ENCODE results near the gene CAP2. TPM values are rescaled to one million over a fixed set of nuclear protein-coding genes. Genes with fewer than 3 reads are reported as not detected.

The CAP2 gene
- total RNA-seq, 3 donors from 2014 or later = 3.9 to 15.1 (median 7.5) TPM

DNA sequence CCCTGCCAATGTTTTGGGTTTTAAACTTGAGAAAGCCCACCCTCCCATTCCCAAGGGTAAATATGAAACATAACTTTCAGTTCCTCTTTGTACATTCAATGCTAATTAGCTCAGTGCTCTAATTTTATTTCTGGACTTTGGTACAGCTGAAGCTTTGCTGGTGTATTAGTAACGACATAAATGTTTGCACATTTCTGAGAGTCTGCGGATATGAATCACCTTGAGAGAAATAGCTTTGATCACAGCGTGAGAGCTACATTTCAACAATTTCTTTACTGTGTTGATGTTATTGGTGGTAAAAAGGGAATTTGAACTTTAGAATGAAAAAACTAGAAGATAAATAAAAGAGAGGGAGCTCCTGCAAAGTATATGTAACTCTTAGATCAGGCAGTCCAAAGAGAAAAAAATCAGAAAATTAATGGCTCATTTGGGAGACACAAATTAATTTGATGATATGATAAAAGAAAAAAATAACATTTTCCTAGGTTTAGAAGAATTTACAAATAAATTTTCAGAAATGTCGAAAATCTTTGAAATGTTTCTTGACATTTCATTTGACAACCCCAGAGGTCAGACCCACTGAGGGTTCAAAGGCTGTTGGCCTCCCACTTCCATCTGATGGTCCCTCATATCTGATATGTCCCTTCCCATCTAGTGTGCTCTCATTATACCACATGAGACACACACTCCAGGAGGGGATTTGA is 38.5 kb upstream of the CAP2 start:
- Histone ChIP-seq H3K4me1 (no peaks in the 10 kb centered on the region), H3K27ac (no peak overlapping the region), H3K9me3 (no peaks in the 10 kb centered on the region), H3K4me3 (no peak overlapping the region), H3K36me3 (no peaks in the 10 kb centered on the region), H3K27me3 (no peaks in the 10 kb centered on the region)
- no peak for TF ChIP-seq POLR2A (IDR thresholded peaks at IDR 0.05)
- TF ChIP-seq, protein P1, sequence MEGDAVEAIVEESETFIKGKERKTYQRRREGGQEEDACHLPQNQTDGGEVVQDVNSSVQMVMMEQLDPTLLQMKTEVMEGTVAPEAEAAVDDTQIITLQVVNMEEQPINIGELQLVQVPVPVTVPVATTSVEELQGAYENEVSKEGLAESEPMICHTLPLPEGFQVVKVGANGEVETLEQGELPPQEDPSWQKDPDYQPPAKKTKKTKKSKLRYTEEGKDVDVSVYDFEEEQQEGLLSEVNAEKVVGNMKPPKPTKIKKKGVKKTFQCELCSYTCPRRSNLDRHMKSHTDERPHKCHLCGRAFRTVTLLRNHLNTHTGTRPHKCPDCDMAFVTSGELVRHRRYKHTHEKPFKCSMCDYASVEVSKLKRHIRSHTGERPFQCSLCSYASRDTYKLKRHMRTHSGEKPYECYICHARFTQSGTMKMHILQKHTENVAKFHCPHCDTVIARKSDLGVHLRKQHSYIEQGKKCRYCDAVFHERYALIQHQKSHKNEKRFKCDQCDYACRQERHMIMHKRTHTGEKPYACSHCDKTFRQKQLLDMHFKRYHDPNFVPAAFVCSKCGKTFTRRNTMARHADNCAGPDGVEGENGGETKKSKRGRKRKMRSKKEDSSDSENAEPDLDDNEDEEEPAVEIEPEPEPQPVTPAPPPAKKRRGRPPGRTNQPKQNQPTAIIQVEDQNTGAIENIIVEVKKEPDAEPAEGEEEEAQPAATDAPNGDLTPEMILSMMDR (IDR thresholded peaks at IDR 0.05) = no peak
- TF ChIP-seq POLR2AphosphoS5 (IDR thresholded peaks at IDR 0.05) = no peak
- intact Hi-C loops (cut with DNase I; ENCODE audit: low total_unique reads) = no loop called here
- DNase-seq (ENCODE audit: low spot score in 2 of 2) = no peak

DNA sequence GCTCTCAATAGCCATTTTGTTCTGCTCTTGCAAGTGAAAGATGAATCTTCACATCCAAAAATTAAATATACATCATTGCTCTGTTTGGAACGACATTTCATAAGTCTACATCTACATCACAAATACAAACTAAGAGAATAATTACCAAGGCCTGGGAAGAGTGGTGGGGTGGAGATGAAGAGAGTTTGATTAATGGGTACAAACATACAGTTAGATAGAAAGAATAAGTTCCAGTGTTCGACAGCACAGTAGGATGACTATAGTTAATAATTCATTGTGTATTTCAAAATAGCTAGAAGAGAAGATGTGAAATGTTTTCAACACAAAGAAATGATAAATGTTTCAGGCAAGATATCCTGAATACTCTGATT is 38.0 kb upstream of the CAP2 start:
- H3K9me3 ChIP-seq = no peaks in the 10 kb centered on the region
- H3K27me3 ChIP-seq = no peaks in the 10 kb centered on the region
- intact Hi-C loops (cut with DNase I; ENCODE audit: low total_unique reads) = no loop called here
- DNase-seq (ENCODE audit: low spot score in 2 of 2) = no peak
- H3K4me1 ChIP-seq = no peaks in the 10 kb centered on the region
- no peaks in the 10 kb centered on the region for H3K36me3 ChIP-seq
- TF ChIP-seq POLR2A (IDR thresholded peaks at IDR 0.05) = no peak
- TF ChIP-seq, protein P1 (IDR thresholded peaks at IDR 0.05) = no peak
- no peak for TF ChIP-seq POLR2AphosphoS5 (IDR thresholded peaks at IDR 0.05)
- H3K27ac ChIP-seq = no peak overlapping the region
- H3K4me3 ChIP-seq = no peak overlapping the region

DNA sequence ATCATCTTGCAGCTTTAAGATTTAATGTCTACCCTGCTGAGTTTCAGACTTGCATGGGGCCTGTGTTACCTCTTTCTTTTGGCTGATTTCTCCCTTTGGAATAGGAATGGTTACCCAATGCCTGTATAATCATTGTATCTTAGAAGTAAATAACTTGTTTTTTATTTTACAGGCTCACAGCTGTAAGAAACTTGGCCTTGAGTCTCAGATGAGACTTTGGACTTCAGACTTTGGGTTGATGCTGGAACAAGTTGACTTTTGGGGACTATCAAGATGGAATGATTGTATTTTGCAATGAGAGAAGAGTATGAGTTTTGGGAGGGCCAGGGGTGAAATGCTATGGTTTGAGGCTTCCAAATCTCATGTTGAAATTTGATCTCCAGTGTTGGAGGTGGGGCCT is 34.9 kb upstream of the CAP2 start:
- H3K4me3 ChIP-seq = no peak overlapping the region
- H3K9me3 ChIP-seq = no peaks in the 10 kb centered on the region
- no peaks in the 10 kb centered on the region for H3K4me1 ChIP-seq
- H3K27ac ChIP-seq = no peak overlapping the region
- no peaks in the 10 kb centered on the region for H3K36me3 ChIP-seq
- DNase-seq (ENCODE audit: low spot score in 2 of 2) = no peak
- intact Hi-C loops (cut with DNase I; ENCODE audit: low total_unique reads) = no loop called here
- TF ChIP-seq POLR2A (IDR thresholded peaks at IDR 0.05) (no peak), POLR2AphosphoS5 (IDR thresholded peaks at IDR 0.05) (no peak)
- TF ChIP-seq, protein P1 (IDR thresholded peaks at IDR 0.05) = no peak
- H3K27me3 ChIP-seq = no peaks in the 10 kb centered on the region

DNA sequence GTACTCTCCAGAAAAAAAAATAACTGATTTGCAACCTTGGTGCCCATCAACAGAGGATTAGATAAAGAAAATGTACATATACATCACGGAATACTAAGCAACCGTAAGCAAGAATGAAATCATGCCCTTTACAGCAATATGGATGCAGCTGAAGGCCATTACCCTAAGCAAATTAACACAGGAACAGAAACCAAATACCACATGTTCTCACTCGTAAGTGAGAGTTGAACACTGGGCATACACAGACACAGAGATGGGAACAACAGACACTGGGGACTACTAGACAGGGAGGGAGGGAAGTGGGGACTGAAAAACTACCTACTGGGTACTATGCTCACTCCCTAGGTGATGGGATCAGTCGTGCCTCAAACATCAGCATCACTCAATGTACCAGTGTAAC is 32.8 kb upstream of the CAP2 start:
- Histone ChIP-seq H3K4me1 (no peaks in the 10 kb centered on the region), H3K36me3 (no peaks in the 10 kb centered on the region), H3K4me3 (no peak overlapping the region), H3K27ac (no peak overlapping the region), H3K27me3 (no peaks in the 10 kb centered on the region), H3K9me3 (no peaks in the 10 kb centered on the region)
- TF ChIP-seq POLR2AphosphoS5 (IDR thresholded peaks at IDR 0.05) = no peak
- TF ChIP-seq, protein P1 (IDR thresholded peaks at IDR 0.05) = no peak
- TF ChIP-seq POLR2A (IDR thresholded peaks at IDR 0.05) = no peak
- intact Hi-C loops (cut with DNase I; ENCODE audit: low total_unique reads) = no loop called here
- DNase-seq (ENCODE audit: low spot score in 2 of 2) = no peak

DNA sequence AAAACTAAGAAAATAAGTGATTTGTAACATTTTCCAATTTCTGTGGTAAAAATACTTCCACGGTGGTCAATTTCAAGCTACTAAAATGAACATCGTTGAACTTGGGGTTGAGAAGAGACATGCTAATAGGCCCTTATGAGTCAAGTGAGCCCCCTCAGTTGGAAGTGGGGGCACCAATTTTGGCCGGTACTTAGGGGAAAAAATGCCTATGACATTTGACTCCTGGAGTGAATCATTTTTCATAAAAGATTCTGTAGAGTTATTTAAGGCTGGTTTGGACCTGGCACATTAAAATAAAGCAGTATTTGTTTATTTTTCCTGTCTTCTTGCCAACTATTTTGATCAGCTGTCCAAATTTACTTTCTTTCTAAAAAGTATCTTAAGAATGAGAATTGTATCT is 32.4 kb upstream of the CAP2 start:
- Histone ChIP-seq H3K36me3 (no peaks in the 10 kb centered on the region), H3K4me3 (no peak overlapping the region), H3K4me1 (no peaks in the 10 kb centered on the region), H3K27ac (no peak overlapping the region), H3K27me3 (no peaks in the 10 kb centered on the region), H3K9me3 (no peaks in the 10 kb centered on the region)
- TF ChIP-seq POLR2AphosphoS5 (IDR thresholded peaks at IDR 0.05) = no peak
- TF ChIP-seq POLR2A (IDR thresholded peaks at IDR 0.05) = no peak
- TF ChIP-seq, protein P1 (IDR thresholded peaks at IDR 0.05) = no peak
- DNase-seq (ENCODE audit: low spot score in 2 of 2) = no peak
- intact Hi-C loops (cut with DNase I; ENCODE audit: low total_unique reads) = no loop called here

Data from breast epithelium (tissue), 4 donors.